Right kidney (tissue), 1 donor: ENCODE measurements around the gene R3HDM4.

ENCODE experiments used
- DNase-seq: peaks from one replicate; pipeline ENCODE4 v3.0.0-alpha.2; 2016

Gene R3HDM4

DNA sequence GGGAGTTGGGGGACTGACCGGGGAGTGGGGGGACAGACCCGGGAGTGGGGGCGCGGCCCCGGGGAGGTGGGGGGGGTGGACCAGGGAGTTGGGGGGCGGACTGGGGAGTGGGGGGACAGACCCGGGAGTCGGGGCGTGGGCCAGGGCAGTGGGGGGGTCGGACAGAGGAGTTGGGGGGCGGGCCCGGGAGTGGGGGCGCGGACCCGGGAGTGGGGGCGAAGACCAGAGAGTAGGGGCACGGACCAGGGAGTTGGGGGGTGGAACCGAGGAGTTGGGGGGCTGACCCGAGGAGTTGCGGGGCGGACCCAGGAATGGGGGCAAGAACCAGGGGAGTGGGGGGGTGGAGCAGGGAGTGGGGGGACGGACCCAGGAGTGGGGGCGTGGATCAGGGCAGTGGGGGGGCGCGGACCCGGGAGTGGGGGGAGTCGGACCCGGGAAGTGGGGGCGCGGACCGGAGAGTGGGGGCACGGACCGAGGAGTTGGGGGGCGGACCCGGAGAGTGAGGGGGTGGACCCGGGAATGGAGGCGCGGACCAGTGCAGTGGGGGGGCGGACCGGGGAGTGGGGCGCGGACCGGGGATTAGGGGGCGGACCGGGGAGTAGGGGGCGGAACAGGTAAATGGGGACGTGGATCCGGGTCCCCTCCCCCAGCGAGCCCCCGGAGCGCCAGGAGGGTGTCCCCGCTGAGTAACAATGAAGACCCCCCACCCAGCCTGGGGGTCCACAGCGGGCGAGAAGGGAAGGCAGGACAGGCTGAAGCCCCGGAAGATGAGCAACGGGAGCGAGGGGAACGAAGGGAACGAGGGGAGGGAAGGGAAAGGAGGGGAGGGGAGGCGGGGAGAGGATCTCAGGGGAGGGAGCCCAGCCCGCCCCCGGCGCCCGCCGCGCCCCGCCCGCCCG lies 589 bp downstream of the R3HDM4 start:
- DNase-seq: no peak

GRCh38 chr19:911197-912033 lies 1.6 kb downstream of the R3HDM4 start:
- no peak for DNase-seq

DNA sequence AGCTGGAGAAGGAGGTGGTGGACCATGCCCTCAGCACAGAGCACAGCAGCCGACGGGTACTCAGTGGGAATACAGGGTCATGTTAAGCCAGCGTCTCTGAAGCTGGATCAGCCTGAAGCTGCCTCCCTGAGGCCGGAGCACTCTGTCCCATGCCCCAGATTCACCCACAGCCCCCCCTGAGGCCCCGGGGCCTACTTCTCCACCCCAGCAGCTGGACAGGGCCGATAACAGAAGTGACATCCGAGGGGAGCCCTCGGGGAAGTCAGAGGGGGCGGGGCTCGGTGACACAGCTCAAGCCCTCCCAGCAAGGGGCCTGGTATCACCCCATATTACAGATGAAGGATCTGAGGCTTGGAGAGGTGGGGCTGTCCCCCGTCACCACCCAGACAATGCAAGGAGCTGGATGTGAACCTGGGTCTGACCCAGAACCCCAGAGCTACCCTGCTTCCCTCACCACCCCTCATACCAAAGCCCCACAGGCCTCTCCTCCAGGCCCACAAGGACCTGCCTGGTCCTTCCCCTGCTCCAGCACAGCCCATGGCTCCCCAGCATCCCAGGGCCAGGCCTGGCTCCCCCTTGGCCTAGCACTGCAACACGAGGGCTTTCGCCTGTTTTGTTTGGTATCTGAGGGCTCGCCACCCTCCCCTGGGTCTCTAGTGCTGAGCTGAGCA lies 5.7 kb downstream of the R3HDM4 start:
- no peak for DNase-seq

GRCh38 chr19:906480-906879 lies 6.5 kb downstream of the R3HDM4 start:
- no peak for DNase-seq

DNA sequence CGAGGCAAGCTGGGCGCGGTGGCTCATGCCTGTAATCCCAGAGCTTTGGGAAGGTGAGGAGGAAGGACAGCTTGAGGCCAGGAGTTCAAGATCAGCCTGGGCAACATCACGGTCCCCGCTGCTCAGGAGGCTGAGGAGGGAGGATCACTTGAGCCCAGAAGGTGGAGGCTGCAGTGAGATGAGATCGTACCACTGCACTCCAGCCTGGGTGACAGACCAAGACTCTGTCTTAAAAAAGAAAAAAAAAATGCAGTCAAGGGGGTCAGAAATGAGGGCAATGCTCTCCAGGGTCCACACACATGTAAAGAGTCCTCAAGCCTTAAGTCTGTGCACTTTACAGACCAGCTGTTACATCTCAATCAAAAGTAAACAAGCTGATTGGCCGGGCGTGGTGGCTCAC lies 8.5 kb downstream of the R3HDM4 start:
- no peak for DNase-seq

- DNase-seq: peak; percentile 63
Observed at GRCh38 chr19:903266-903797, 9.7 kb downstream of the R3HDM4 start.

- DNase-seq: no peak
Observed at GRCh38 chr19:902446-903226, 10.4 kb downstream of the R3HDM4 start.

- no peak for DNase-seq
Observed at GRCh38 chr19:902093-902370, 11.0 kb downstream of the R3HDM4 start.

- no peak for DNase-seq
Observed at GRCh38 chr19:901216-902092, 11.6 kb downstream of the R3HDM4 start.

DNA sequence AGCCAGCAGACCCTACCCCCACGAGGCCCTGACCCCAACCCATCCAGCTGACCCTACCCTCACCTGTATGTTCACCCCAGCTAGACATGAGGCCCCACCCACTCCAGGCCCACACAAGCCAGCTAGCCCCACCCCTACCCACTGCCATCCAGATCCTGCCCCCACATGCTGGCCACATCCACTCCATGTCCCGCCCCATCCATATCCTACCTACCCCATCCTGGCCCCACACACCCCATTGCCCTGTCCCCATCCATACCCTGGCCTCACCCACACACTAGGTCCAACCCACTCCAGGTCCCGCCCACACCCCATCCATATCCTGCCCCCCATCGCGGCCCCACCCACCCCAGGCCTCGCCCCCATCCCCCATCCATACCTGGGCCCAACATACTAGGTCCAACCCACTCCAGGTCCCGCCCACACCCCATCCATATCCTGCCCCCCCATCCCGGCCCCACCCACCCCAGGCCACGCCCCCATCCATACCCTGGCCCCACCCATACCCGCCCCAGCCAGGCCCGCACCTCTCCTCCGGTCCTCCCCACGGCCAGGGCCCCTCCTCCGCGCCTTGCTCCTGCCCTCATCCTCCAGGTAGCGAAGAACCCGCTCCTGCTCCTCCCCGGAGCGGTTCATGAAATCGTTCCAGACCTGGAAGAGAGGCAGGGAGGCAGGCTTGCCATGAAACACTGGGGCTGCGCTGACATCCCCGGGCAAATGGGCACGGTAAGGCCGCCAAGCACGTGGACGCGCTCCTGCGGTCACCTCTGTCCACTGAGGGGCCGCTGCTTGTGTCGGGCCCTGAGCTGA lies 12.5 kb downstream of the R3HDM4 start:
- DNase-seq: no peak

- DNase-seq: no peak
Observed at GRCh38 chr19:900043-900301, 13.0 kb downstream of the R3HDM4 start.

- no peak for DNase-seq
Observed at GRCh38 chr19:899336-900042, 13.5 kb downstream of the R3HDM4 start.

GRCh38 chr19:898663-899062 lies 14.4 kb downstream of the R3HDM4 start:
- peak; percentile 58 for DNase-seq

DNA sequence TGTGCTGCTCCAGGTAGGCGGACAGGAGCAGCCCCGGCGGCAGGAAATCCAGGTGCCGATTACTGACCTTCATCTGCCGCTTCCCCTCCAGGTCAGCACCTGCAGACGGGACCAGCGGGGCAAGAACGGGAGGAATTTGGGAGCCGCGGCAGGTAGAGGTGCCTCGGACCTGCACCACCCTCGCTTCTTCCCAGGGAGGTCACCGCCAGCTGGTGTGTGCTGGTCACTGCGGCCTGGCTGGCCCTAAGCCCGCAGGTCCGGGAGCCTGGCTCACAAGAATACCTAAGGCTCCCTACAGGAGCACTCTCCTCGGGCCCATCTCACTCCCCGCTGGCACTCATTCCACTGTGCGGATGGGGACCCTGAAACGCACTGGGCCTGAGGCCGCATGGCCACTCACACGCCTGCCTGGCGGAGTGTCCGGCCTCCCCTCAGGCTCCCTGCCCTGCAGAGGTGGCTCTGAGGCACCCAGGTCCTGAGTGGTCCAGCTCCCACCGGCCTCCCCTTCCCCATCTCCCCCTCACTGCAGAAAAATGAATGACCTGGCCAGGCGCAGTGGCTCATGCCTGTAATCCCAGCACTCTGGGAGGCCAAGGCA lies 15.5 kb downstream of the R3HDM4 start:
- DNase-seq: no peak

DNA sequence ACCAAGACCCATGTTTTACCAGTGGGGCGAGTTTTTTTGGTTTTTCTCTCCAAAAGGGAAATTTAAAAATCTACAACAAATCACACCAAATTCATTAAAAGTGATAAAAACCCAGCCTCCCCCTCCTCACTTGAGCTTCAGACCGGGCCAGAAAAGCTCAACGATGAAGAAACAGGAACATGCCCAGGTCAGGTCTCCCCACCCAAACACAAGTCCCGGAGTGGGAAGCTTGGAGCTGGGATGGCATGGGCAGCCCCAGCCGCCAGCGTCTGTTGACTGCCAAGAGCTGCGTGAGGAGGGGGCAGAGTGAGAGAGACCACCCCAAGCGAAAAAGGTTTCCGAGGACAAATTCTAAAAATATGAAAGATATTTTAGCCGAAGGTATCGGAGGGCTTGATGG lies 16.0 kb downstream of the R3HDM4 start:
- DNase-seq: no peak

DNA sequence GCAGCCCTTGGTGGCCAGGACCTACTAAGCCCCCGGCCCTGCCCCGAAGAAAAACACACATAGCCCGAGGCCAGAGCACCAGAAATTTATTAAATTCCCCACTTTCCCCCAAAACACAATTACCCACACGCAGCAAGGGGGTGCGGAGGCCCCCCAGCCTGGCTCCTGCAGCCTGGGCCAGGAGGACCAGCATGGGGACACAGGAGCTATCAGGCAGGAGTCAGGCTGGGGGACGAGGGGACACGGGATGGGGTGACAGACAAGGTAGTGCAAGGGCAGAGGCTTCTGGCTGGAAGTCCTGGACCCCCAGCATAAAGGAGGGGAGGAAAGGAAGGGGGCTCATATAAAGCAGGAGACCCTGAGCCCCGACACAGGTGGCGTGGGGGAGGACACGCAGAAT lies 16.6 kb downstream of the R3HDM4 start:
- no peak for DNase-seq

GRCh38 chr19:892894-893689 lies 19.9 kb downstream of the R3HDM4 start, which contains the start of the genes MED16 and RNU6-9:
TSS of gene MED16 (minus strand) at chr19:893187. CDS start at chr19:891131, 2,056 bp downstream.
TSS of gene RNU6-9 (plus strand) at chr19:893484.
- peak; percentile 98 for DNase-seq

DNA sequence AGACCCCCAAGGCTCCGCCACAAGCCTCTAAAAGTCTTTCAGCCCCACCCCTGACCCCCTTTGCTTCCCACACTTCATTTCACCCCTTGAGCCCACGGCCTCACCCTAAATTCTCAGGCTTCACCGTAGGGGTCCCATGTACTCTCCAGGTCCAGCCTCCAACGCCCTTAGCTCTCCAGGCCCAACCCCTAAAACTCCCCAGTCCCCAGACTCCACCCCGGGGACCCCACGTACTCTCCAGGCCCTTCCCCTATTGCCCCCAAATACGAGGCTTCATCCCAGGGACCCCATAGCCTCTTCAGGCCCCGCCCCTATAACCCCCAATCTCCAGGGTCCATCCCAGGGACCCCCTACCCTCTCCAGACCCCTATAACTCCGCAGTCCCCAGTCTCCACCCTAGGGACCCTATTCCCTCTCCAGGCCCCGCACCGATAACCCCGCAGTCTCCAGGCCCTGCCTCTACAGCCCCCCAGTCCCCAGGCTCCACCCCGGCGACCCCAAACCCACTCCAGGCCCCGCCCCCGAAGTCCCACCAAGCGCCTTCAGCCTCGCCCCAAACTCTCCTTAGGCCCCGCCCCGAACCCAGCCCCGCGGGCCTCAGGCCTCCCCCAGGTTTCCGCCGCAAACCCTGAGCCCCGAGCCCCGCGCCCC lies 20.7 kb downstream of the R3HDM4 start:
- no peak for DNase-seq
